Memory B cell (primary cell): ENCODE data around the gene FAM89A.
"Not testable (repeated sequence)": the region's sequence is repeated elsewhere in the genome, so short reads cannot be mapped to it uniquely, and the experiment has no call there.

Source experiments
- ATAC-seq: fragments of 150-1000 bp; cut with Tn5 transposase; 2 replicates; pipeline ENCODE4 v1.10.0; 2021; ENCODE audit warnings: low read depth, mild to moderate bottlenecking, moderate library complexity
- DNase-seq, 2 donors: peaks; one replicate each; pipeline ENCODE4 v3.0.0; 2022; ENCODE audit warnings: low spot score in 2 of 2
- H3K27ac Mint-ChIP-seq: one replicate; pipeline ENCODE4 v1.8.0; 2022; ENCODE audit warnings: mild to moderate bottlenecking, moderate library complexity, mixed read lengths
- H3K27me3 Mint-ChIP-seq: one replicate; pipeline ENCODE4 v1.8.0; 2022; ENCODE audit warnings: mixed read lengths
- H3K36me3 Mint-ChIP-seq: one replicate; pipeline ENCODE4 v1.8.0; 2022; ENCODE audit warnings: mild to moderate bottlenecking, mixed read lengths
- H3K4me1 Mint-ChIP-seq: one replicate; pipeline ENCODE4 v1.8.0; 2022; ENCODE audit warnings: mixed read lengths
- H3K4me3 Mint-ChIP-seq: one replicate; pipeline ENCODE4 v1.8.0; 2022; ENCODE audit warnings: mild to moderate bottlenecking, moderate library complexity, mixed read lengths
- H3K9me3 Mint-ChIP-seq: one replicate; pipeline ENCODE4 v1.8.0; 2022; ENCODE audit warnings: mixed read lengths

FAM89A gene

GRCh38 chr1:231065510-231066241 lies 25.6 kb upstream of the FAM89A start:
- H3K4me3 Mint-ChIP-seq = no peak overlapping the region

GRCh38 chr1:231064418-231064817 lies 24.4 kb upstream of the FAM89A start:
- Mint-ChIP-seq H3K27me3 (peaks cover 7% of the 10 kb centered on the region), H3K4me1 (no peaks in the 10 kb centered on the region), H3K4me3 (no peak overlapping the region), H3K9me3 (peaks cover 3% of the 10 kb centered on the region), H3K27ac (no peak overlapping the region), H3K36me3 (peaks cover 2% of the 10 kb centered on the region)
- ATAC-seq (no peak), DNase-seq (no peak)

More at GRCh38 chr1:231065510-231066241, 25.6 kb upstream of the FAM89A start:
- no peak for ATAC-seq
- Mint-ChIP-seq H3K36me3 (peaks cover 2% of the 10 kb centered on the region), H3K27ac (no peak overlapping the region), H3K9me3 (peaks cover 3% of the 10 kb centered on the region), H3K4me1 (no peaks in the 10 kb centered on the region), H3K27me3 (peaks cover 7% of the 10 kb centered on the region)
- DNase-seq = no peak

- DNase-seq = no peak
- Mint-ChIP-seq H3K36me3 (peaks cover 2% of the 10 kb centered on the region), H3K4me3 (no peak overlapping the region), H3K27me3 (peaks cover 7% of the 10 kb centered on the region), H3K4me1 (no peaks in the 10 kb centered on the region), H3K9me3 (peaks cover 3% of the 10 kb centered on the region), H3K27ac (no peak overlapping the region)
- no peak for ATAC-seq
Observed at GRCh38 chr1:231063331-231063730, 23.3 kb upstream of the FAM89A start.

- Mint-ChIP-seq H3K9me3 (peaks cover 3% of the 10 kb centered on the region), H3K4me3 (no peak overlapping the region), H3K27me3 (peaks cover 7% of the 10 kb centered on the region), H3K36me3 (peaks cover 2% of the 10 kb centered on the region), H3K4me1 (no peaks in the 10 kb centered on the region), H3K27ac (no peak overlapping the region)
- ATAC-seq (no peak), DNase-seq (no peak)
Observed at GRCh38 chr1:231062500-231063270, 22.6 kb upstream of the FAM89A start.

- no peak overlapping the region for H3K4me3 Mint-ChIP-seq
- no peaks in the 10 kb centered on the region for H3K36me3 Mint-ChIP-seq
- no peak for DNase-seq
- H3K4me1 Mint-ChIP-seq = peaks cover 3% of the 10 kb centered on the region
- no peak overlapping the region for H3K27ac Mint-ChIP-seq
- no peak for ATAC-seq
- H3K27me3 Mint-ChIP-seq = peaks cover 2% of the 10 kb centered on the region
- H3K9me3 Mint-ChIP-seq = no peaks in the 10 kb centered on the region
Observed at GRCh38 chr1:231059566-231060193, 19.6 kb upstream of the FAM89A start.

DNA sequence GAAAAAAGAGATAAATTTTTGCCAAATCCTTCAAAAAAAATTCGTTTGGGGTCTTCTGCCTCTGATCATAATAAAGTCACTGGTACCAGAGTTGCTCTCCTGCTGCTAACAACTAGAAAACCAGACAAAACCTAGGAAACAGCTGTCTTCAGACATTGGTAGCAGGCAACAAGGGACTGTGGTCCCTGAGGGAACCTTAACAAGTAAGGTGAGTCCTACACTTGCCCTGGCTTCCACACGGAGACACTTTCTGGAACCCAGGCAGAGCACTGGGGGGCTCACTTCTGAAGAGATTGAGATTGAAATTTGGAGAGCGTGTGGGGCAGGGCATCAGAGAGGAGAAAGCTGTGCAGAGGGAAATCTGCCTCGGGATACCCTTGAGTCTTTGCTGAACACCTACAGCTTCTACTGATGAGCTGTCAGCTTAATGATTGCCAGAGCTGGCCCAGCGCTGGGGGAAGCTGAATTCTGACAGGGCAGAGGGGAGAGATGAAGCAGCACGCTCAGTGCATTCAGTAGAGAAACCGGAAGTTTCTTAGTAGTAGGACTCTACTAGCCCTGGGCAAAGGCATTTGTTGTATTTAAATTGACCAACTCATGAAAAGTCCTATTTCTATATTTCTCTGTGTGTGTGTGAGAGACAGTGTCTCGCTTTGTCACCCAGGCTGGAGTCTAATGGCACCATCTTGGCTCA lies 18.5 kb upstream of the FAM89A start:
- Mint-ChIP-seq H3K27ac (no peak overlapping the region), H3K9me3 (no peaks in the 10 kb centered on the region), H3K4me3 (no peak overlapping the region), H3K4me1 (peaks cover 10% of the 10 kb centered on the region), H3K36me3 (no peaks in the 10 kb centered on the region), H3K27me3 (no peaks in the 10 kb centered on the region)
- DNase-seq (no peak), ATAC-seq (no peak)

DNA sequence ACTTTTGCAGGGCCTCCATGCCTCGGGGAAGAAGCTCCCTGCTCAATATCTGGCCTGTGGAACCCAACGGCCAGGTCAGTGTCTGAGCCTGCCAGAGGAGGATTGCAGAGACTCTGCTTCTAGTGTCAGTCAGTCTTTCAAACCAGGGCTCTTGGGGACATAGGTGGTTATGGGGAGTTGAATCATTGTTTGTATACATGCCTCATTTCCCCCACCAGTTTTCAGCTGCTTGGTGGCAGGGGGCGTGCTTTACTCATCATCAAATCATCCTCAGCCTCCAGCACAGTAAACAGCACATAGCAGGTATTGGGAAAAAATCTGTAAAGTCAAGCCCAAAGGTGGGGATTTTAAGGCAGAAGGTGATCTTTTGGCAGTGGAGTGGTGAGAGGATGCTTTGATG lies 17.4 kb upstream of the FAM89A start:
- DNase-seq = no peak
- Mint-ChIP-seq H3K4me1 (peaks cover 19% of the 10 kb centered on the region), H3K27ac (no peak overlapping the region), H3K36me3 (no peaks in the 10 kb centered on the region), H3K4me3 (no peak overlapping the region), H3K27me3 (no peaks in the 10 kb centered on the region), H3K9me3 (no peaks in the 10 kb centered on the region)
- no peak for ATAC-seq

- ATAC-seq (no peak), DNase-seq (no peak)
- no peak overlapping the region for H3K4me3 Mint-ChIP-seq
- H3K4me1 Mint-ChIP-seq = peaks cover 19% of the 10 kb centered on the region
- no peak overlapping the region for H3K27ac Mint-ChIP-seq
- no peaks in the 10 kb centered on the region for H3K36me3 Mint-ChIP-seq
- no peaks in the 10 kb centered on the region for H3K27me3 Mint-ChIP-seq
- no peaks in the 10 kb centered on the region for H3K9me3 Mint-ChIP-seq
Observed at GRCh38 chr1:231055271-231055670, 15.2 kb upstream of the FAM89A start.

- ATAC-seq (peak; percentile 82), DNase-seq (no peak)
- Mint-ChIP-seq H3K9me3 (no peaks in the 10 kb centered on the region), H3K27ac (peak overlapping the region; percentile 47), H3K36me3 (no peaks in the 10 kb centered on the region), H3K4me1 (peaks cover 19% of the 10 kb centered on the region), H3K27me3 (peaks cover 4% of the 10 kb centered on the region), H3K4me3 (peak overlapping the region; percentile 65)
Observed at GRCh38 chr1:231053493-231054162, 13.6 kb upstream of the FAM89A start.

DNA sequence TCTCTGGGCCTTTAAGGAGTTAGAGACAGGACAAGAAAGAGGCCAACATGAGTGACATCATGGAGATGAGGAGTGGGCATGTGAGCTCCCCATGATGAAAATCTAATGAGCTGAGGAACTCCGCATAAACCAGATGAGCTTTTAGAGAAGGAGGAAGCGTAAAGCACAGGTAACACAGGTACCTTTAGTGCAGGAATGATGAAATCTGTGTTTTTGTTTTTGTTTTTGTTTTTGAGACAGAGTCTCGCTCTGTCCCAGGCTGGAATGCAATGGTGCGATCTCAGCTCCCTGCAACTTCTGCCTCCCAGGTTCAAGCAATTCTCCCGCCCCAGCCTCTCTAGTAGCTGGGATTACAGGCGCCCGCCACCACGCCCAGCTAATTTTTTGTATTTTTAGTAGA lies 12.7 kb upstream of the FAM89A start:
- Mint-ChIP-seq H3K9me3 (no peaks in the 10 kb centered on the region), H3K4me3 (peak overlapping the region; percentile 24), H3K27me3 (peaks cover 4% of the 10 kb centered on the region), H3K4me1 (peaks cover 19% of the 10 kb centered on the region), H3K36me3 (no peaks in the 10 kb centered on the region), H3K27ac (no peak overlapping the region)
- DNase-seq (no peak), ATAC-seq (no peak)

DNA sequence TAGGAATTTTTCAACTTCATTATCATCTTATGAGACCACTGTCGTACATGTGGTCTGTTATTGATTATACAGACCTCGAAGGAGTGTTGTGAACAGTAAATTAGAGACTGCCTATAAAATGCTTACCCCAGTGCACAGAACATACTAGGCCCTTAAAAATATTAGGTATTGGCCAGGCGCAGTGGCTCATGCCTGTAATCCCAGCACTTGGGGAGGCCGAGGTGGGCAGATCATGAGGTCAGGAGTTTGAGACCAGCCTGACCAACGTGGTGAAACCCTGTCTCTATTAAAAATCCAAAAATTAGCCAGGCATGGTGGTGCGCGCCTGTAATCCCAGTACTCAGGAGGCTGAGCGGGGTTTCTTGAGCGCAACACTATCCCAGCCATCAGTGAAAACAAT lies 10.9 kb upstream of the FAM89A start:
- H3K27me3 Mint-ChIP-seq, ATAC-seq, H3K27ac Mint-ChIP-seq, DNase-seq, H3K4me3 Mint-ChIP-seq, H3K9me3 Mint-ChIP-seq, H3K36me3 Mint-ChIP-seq: not testable (repeated sequence)
- H3K4me1 Mint-ChIP-seq = peaks cover 19% of the 10 kb centered on the region

GRCh38 chr1:231050395-231050794 lies 10.3 kb upstream of the FAM89A start:
- H3K4me1 Mint-ChIP-seq = peaks cover 19% of the 10 kb centered on the region
- peaks cover 10% of the 10 kb centered on the region for H3K27me3 Mint-ChIP-seq
- no peak overlapping the region for H3K27ac Mint-ChIP-seq
- no peak for ATAC-seq
- H3K9me3 Mint-ChIP-seq = no peaks in the 10 kb centered on the region
- H3K4me3 Mint-ChIP-seq = no peak overlapping the region
- DNase-seq = no peak
- H3K36me3 Mint-ChIP-seq = no peaks in the 10 kb centered on the region

DNA sequence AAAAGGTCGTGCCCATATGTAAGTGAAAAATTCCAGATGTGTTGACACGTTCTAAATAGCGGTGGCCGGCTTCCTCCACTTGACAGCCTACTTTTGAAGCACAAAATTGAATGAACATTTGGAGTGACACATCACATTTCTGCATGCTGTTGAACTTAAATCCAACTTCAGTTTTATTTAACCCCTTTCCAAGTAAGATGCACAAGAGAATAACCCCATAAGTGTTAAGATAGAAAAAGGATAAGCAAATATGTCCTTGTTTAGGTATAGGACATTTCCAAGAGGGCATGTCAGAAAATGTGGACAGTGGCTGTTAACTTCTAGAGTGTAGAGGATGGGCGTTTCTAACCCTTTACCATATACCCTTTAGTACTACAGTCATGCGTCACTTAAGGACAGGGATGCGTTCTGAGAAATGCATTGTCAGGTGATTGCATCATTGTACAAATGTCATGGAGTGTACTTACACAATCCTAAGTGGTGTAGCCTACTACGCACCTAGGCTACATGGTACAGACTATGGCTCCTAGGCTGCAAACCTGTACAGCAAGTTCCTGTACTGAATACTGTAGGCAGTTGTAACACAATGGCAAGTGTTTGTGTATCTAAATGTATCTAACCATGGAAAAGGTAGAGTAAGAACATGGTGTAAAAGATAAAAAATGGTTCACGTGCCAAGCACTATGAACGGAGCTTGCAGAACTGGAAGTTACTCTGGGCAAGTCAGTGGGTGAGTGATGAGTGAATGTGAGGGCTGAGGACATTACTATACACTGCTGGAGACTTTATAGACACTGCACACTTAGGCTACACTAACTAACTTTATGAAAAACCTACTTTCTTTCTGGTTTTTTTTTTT lies 9.3 kb upstream of the FAM89A start:
- ATAC-seq = no peak
- peaks cover 3% of the 10 kb centered on the region for H3K9me3 Mint-ChIP-seq
- peaks cover 15% of the 10 kb centered on the region for H3K4me1 Mint-ChIP-seq
- H3K27me3 Mint-ChIP-seq = peaks cover 14% of the 10 kb centered on the region
- H3K4me3 Mint-ChIP-seq = no peak overlapping the region
- no peaks in the 10 kb centered on the region for H3K36me3 Mint-ChIP-seq
- no peak overlapping the region for H3K27ac Mint-ChIP-seq
- no peak for DNase-seq
